Embryonic facial prominence (tissue), 1 donor: ENCODE data around the gene DRD1.
"Not testable (repeated sequence)": the region's sequence is repeated elsewhere in the genome, so short reads cannot be mapped to it uniquely, and the experiment has no call there.

Source experiments
- DNase-seq: peaks from one replicate; pipeline ENCODE4 v3.0.0-alpha.2; 2016; ENCODE audit errors: extremely low spot score

Gene DRD1

DNA sequence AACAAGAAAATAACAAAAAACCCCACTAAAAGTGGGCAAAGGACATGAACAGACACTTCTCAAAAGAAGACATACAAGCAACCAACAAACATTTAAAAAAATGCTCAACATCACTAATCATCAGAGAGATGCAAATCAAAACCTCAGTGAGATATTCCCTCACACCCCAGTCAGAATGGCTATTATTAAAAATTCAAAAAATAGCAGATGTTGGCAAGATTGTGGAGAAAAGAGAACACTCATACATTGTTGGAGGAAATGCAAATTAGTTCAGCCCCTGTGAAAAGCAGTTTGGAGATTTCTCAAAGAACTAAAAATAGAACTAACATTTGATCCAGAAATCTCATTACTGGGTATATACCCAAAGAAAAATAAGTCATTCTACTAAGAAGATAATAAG is 19.4 kb downstream of the DRD1 start:
- not testable (repeated sequence) for DNase-seq

DNA sequence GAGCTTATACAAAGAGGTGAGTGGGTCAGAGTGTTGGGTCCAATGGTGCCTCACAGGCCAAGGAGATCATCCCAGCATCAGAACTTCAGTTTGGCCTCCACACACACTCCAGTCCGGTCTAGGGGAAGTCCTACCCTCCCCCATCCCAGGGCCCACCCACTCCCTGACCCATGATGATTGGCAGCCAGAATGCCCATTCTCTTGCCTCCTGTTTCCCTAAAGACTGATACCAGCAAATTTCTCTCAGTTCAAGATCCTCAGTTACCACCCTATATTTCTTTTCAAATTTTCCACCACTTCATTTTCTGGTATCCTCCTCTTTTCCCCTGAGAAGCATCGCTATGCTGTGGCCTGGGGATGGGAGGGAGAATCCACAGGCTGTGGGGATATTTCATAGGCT is 21.9 kb downstream of the DRD1 start:
- no peak for DNase-seq

DNA sequence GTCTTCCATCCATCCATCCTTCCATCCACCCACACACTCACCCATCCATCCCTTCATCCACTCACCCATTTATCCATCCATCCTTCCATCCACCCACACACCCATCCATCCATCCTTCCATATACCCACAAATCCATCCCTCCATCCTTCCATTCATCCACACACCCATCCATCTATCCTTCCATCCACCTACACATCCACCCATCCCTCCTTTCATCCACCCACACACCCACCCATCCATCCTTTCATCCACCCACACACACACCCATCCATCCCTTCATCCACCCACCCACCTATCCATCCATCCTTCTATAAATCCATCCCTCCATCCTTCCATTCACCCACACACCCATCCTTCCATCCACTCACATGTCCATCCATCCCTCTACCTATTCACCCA is 23.6 kb downstream of the DRD1 start:
- no peak for DNase-seq

DNA sequence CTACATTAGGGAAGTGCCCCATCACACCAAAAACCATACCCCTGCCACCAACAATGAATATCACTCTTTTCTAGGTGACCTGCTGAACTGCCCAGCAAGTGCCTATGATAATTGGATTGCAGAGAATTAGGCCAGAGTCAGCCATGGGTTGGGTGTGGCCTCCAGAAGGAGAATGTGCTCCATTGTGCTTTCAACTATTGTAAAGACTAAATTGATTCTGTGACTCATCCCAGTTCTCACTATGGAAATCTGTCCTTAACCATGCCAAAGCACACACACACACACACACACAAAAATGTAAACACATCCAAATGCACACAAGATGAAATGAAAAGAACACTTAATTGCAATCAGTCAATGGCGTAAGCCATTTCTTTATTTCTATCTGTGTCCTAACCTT is 25.7 kb downstream of the DRD1 start:
- no peak for DNase-seq

DNA sequence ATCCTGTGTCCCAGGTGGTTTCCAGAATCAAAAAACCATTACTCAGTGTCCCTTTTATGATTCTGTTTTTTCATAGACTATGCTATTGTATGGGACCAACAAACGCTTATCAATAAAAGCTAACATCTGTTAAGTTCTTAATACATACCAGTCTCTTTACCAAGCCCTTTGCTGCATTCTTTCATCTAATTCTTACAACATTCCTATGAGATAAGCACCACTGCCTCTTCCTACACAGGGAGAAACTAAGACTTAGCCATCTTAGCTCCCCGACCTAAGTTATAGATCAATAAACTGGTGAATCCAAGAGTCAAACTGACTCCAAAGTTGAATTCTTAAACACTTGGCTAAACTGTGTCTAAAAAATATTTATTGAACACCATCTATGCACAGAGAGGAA is 26.6 kb downstream of the DRD1 start:
- no peak for DNase-seq

DNA sequence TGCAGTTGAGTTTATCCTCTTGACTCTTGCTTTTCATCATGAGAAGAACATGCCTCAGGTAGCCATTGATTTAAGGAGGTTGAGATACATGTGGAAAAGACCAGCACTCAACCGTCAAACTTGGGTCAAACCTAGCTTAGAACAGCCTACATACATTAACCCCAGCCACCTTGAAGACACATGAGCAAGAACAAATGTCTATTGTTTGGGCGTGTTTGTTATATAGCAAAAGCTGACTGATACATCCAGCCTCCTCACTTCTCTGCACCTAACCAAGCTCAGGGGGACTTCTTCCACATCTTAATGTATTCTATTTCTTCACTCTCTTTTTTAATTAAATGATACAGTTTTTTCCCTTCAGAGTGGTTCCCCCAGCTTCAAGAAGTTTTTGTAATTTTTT is 28.7 kb downstream of the DRD1 start:
- DNase-seq = no peak

DNA sequence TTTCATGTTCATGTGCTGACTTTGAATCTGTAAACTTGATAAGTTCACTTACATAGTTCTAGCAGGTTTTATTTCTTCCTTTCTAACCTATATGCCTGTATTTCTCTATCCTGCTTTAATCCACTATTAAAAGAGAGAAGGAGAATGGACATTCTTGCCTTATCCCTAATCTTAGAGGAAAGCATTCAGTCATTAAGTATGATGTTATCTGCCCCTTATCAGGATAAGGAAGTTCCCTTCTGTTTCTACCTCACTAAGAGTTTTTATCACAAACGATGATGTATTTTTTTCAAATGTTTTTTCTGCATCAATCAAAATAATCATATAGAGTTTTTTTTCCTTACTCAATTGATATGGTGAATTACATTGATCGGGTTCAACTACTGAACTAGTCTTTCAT is 33.1 kb downstream of the DRD1 start:
- no peak for DNase-seq

DNA sequence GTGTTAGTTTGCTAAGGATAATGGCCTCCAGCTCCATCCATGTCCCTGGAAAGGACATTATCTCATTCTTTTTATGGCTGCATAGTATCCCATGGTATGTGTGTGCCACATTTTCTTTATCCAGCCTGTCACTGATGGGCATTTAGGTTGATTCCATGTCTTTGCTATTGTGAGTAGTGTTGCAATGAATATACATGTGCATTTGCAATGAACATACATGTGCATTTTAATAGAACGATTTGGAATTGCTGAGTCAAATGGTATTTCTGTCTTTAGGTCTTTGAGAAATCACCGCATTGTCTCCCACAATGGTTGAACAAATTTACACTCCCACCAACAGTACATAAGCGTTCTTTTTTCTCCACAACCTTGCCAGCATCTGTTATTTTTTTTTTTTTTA is 37.7 kb downstream of the DRD1 start:
- no peak for DNase-seq

DNA sequence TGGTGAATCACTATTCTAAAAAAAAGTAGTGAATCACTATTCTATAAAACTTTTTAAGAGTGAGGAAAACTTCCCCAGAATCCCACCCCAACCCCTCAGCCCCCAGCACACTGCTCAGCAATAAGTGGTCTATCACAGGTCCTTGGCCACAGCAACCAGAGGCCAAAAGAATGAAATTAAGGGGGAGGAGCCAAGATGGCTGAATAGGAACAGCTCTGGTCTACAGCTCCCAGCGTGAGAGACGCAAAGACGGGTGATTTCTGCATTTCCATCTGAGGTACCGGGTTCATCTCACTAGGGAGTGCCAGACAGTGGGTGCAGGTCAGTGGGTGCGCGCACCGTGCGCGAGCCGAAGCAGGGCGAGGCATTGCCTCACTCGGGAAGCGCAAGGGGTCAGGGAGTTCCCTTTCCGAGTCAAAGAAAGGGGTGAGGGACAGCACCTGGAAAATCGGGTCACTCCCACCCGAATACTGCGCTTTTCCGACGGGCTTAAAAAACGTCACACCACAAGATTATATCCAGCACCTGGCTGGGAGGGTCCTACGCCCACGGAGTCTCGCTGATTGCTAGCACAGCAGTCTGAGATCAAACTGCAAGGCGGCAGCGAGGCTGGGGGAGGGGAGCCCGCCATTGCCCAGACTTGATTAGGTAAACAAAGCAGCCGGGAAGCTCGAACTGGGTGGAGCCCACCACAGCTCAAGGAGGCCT is 46.2 kb downstream of the DRD1 start:
- not testable (repeated sequence) for DNase-seq

DNA sequence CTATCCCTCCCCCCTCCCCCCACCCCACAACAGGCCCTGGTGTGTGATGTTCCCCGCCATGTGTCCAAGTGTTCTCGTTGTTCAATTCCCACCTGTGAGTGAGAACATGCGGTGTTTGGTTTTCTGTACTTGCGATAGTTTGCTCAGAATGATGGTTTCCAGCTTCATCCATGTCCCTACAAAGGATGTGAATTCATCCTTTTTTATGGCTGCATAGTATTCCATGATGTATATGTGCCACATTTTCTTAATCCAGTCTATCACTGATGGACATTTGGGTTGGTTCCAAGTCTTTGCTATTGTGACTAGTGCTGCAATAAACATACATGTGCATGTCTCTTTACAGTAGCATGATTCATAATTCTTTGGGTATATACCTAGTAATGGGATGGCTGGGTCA is 48.6 kb downstream of the DRD1 start:
- not testable (repeated sequence) for DNase-seq

DNA sequence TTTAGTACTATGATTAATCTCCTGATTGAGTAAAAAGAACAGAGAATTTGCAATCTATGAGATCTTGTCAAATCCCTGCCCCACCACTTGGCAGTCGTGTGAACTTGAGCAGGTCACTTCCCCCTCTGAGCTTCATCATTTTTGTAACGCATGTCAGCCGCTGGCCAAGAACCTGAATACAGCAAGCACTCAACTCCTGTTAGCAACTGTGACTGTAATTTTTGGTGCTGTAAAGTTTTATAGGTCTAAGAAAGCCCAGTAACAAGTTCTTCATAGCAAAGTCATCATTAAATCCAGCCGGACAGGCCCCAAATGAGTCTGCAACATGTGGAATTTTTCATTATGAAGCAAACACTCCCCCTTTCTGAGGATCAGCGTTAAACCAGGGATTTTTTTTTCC is 49.4 kb downstream of the DRD1 start:
- DNase-seq = no peak

DNA sequence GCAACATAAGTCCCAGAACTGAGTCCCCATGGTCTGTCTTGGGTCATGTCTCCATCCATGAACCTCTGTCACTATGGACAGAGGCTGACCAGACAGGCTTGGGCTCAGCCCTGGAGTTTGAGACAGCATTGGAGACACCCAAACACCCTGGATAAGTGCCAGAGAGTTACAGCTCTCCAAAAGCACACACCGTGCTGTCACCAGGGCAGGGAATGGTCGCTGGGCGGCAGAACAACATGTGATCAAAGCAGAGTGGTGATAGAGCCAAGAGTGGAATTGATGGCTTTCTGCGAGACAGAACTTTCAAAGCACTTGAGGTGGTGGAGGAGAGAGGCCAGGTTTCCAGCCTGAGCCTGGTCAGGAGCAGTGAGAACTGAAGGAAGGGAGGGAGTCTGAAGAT is 50.1 kb downstream of the DRD1 start:
- DNase-seq = no peak

DNA sequence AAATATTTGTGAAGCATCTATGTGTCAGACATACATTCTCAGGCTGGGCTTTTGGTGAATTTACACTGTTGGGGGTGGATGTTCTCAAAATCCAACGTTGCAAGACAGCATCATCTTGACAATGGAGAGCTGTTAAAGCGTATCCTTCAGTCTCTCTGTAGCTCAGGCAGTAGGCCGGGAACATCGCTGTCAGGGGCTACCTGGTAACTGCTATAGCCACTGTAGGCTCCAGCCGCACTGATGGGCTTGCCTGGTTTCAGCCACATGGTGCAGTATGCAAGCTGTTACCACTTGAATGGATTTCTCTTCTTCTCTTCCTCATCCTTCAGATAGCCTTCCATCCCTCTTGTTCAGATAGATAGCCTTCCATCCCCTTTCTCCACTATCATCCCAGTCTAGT is 51.7 kb downstream of the DRD1 start:
- DNase-seq = no peak

DNA sequence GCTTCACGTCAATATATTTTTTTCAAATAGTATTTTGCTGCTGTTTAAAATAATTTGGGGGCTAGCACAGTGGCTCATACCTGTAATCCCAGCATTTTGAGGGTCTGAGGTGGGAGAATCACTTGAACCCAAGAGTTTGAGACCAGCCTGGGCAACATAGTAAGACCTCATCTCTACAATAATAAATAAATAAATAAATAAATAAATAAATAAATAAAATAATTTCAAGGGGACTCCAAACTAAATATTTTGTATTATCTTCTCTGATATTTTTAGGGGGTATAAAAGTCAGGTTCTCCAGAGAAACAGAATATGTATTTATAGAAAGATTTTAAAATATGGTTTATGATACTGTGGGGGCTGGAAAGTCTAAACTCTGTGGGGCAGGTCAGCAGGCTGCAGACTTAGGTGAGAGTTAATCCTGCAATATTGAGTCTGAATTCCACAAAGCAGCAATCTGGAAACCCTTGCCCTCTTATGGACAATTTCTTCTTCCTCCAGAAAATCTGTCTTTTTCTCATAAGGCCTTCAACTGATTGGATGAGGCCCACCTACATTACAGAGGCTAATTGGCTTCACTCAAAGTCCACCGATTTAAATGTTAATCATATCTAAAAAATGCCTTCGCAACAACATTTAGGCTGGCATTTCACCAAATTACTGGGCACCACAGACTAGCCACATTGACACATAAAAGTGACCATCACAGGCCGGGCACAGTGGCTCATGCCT is 53.5 kb downstream of the DRD1 start:
- DNase-seq = no peak
